ENCODE data around the gene HERC4. TPM values are rescaled to one million over a fixed set of nuclear protein-coding genes. Genes with fewer than 3 reads are reported as not detected.

The HERC4 gene
- total and polyA plus RNA-seq, 2 donors (not counting 3 experiments of a cell fraction or from before 2014, with no cell fraction given), result 10.6 to 73.7 TPM

- no peaks in the 10 kb centered on the region for H3K9me3 ChIP-seq (replicated peaks; ENCODE audit: control insufficient read depth, insufficient read depth, low read length)
- FAIRE-seq, result no peak
- H3K9me1 ChIP-seq (replicated peaks; ENCODE audit: control insufficient read depth, extremely low read depth, insufficient read depth, low read length), result no peaks in the 10 kb centered on the region
- peak overlapping the region; percentile 99 for H3K4me2 ChIP-seq (ENCODE audit: insufficient read depth, low read length)
- dilution Hi-C loops (cut with MboI; ENCODE audit: extremely low pct_ligation_motif_present, low sequenced_read_pairs), result no loop called here
- no peaks in the 10 kb centered on the region for H3K27me3 ChIP-seq (ENCODE audit: control insufficient read depth in 2 of 2, insufficient read depth in 2 of 2, low read length in 2 of 2)
- no peak for DNase-seq (ENCODE audit: low read depth, low spot score)
- CTCF ChIA-PET, result no interaction called here
- H3K4me3 ChIP-seq (replicated peaks in 1 of 3; ENCODE audit: insufficient read depth in 1 of 3, low read depth in 1 of 3, low read length in 3 of 3), result peak overlapping the region; percentile 95 to 99 (median 96)
- H3K79me2 ChIP-seq (ENCODE audit: control insufficient read depth, insufficient read depth, low read length), result peaks cover 64% of the 10 kb centered on the region
- H3K4me1 ChIP-seq (ENCODE audit: control insufficient read depth, extremely low read depth, insufficient read depth, low read length), result peaks cover 32% of the 10 kb centered on the region
- no peaks in the 10 kb centered on the region for H3K36me3 ChIP-seq (ENCODE audit: control insufficient read depth in 2 of 2, extremely low read depth in 1 of 2, insufficient read depth in 2 of 2, low read length in 2 of 2)
- intact Hi-C loops (cut with micrococcal nuclease), result loop anchor here (1.0 to 10.0 kb wide), 4 partner anchors 79 to 257 kb away; partner anchors contain the start of gene SIRT1
- BruUV-seq (replicated peaks), result no TSS peak
- TF ChIP-seq GATA2 (IDR thresholded peaks at IDR 0.05; ENCODE audit: insufficient read depth, insufficient read length, low read depth, low read length) (no peak), EZH2 (IDR thresholded peaks at IDR 0.05; ENCODE audit: borderline replicate concordance, low read depth, low read length, severe bottlenecking) (no peak), POLR2AphosphoS5 (IDR thresholded peaks at IDR 0.05; ENCODE audit: insufficient read depth, low read depth, low read length) (no peak), MYC (IDR thresholded peaks at IDR 0.05; ENCODE audit: low read depth, low read length) (no peak), CTCF (IDR thresholded peaks at IDR 0.05; ENCODE audit: extremely low read depth in 1 of 2, insufficient read depth in 1 of 2, low read depth in 1 of 2, low read length in 2 of 2) (no peak), JUN (IDR thresholded peaks at IDR 0.05; ENCODE audit: borderline replicate concordance, insufficient read depth, insufficient read length, low read depth) (no peak), POLR2A (IDR thresholded peaks at IDR 0.05; ENCODE audit: low read depth, low read length) (no peak), MAX (IDR thresholded peaks at IDR 0.05; ENCODE audit: insufficient read depth, insufficient read length) (no peak), FOS (IDR thresholded peaks at IDR 0.05; ENCODE audit: borderline replicate concordance, insufficient read depth, low read length) (no peak)
- peak overlapping the region; percentile 94 for H3K9ac ChIP-seq (replicated peaks; ENCODE audit: extremely low read depth, insufficient read depth, low read length)
- H2AFZ ChIP-seq (ENCODE audit: low read depth, low read length), result no peak overlapping the region
- peak overlapping the region; percentile 95 for H3K27ac ChIP-seq (ENCODE audit: insufficient read depth, low read depth, low read length)
- peaks cover 3% of the 10 kb centered on the region for H4K20me1 ChIP-seq (replicated peaks; ENCODE audit: control insufficient read depth, extremely low read depth, insufficient read depth, low read length)
- POLR2A ChIA-PET, result no interaction called here
Measured at GRCh38 chr10:68073631-68074030, 1.5 kb downstream of the HERC4 start.

Data from endothelial cell of umbilical vein (primary cell).